ENCODE results near the gene TPSAB1.

GRCh38 chr16:1202274-1202673 lies 38.2 kb upstream of the TPSAB1 start:
- no peak for TF ChIP-seq POLR2AphosphoS5 (IDR thresholded peaks at IDR 0.05; ENCODE audit: low read depth, low read length)
- no peak for TF ChIP-seq REST (IDR thresholded peaks at IDR 0.05; ENCODE audit: insufficient read depth in 1 of 2, low read depth in 2 of 2, low read length in 2 of 2)

All from PFSK-1 (cell line).